Measurements from ENCODE around the gene LRRC36.

DNA sequence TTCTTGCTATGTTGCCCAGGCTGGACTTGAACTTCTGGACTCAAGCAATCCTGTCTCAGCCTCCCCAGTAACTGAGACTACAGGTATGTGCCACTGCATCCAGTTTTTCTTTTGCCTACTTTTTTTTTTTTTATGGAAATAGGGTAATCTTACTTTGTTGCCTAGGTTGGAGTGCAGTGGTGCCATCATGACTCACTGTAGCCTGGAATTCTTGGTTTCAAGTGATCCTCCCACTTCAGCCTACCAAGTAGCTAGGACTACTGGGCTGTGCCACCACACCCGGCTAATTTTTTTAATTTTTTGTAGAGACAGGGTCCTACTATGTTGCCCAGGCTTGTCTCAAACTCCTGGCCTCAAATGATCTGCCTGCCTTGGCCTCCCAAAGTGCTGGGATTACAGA lies 10.0 kb downstream of the LRRC36 start:
- TF ChIP-seq, protein P1, sequence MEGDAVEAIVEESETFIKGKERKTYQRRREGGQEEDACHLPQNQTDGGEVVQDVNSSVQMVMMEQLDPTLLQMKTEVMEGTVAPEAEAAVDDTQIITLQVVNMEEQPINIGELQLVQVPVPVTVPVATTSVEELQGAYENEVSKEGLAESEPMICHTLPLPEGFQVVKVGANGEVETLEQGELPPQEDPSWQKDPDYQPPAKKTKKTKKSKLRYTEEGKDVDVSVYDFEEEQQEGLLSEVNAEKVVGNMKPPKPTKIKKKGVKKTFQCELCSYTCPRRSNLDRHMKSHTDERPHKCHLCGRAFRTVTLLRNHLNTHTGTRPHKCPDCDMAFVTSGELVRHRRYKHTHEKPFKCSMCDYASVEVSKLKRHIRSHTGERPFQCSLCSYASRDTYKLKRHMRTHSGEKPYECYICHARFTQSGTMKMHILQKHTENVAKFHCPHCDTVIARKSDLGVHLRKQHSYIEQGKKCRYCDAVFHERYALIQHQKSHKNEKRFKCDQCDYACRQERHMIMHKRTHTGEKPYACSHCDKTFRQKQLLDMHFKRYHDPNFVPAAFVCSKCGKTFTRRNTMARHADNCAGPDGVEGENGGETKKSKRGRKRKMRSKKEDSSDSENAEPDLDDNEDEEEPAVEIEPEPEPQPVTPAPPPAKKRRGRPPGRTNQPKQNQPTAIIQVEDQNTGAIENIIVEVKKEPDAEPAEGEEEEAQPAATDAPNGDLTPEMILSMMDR (optimal IDR thresholded peaks at IDR 0.05 in 1 of 3, IDR thresholded peaks at IDR 0.05 in 1 of 3, conservative IDR thresholded peaks at IDR 0.05 in 1 of 3; ENCODE audit: extremely low read depth in 1 of 3, insufficient read depth in 2 of 3, low read length in 3 of 3), result no peak
- TF ChIP-seq EZH2 (IDR thresholded peaks at IDR 0.05; ENCODE audit: low read length), result no peak

Data from keratinocyte (primary cell).